T-helper 1 cell treated with Interleukin-12 subunit alpha and Interleukin-12 subunit beta and Interleukin-4 antibody, amounts not matched to agents 30 μg/mL and 1 μg/mL, for 36 hours (primary cell): Measurements from ENCODE around the gene UFD1.
A peak's percentile ranks its signal among the peaks of the same experiment; 100 is the strongest.

Experiments
- H3K27ac Mint-ChIP-seq: one replicate; pipeline ENCODE4 v1.8.0; 2021; ENCODE audit warnings: mild to moderate bottlenecking, mixed read lengths
- H3K27me3 Mint-ChIP-seq: one replicate; pipeline ENCODE4 v1.8.0; 2021; ENCODE audit warnings: low read depth, mixed read lengths
- H3K36me3 Mint-ChIP-seq: one replicate; pipeline ENCODE4 v1.8.0; 2021; ENCODE audit warnings: low read depth, mixed read lengths
- H3K4me1 Mint-ChIP-seq: one replicate; pipeline ENCODE4 v1.8.0; 2021; ENCODE audit warnings: low read depth, mixed read lengths
- H3K4me3 Mint-ChIP-seq: one replicate; pipeline ENCODE4 v1.8.0; 2021; ENCODE audit warnings: mild to moderate bottlenecking, moderate library complexity, mixed read lengths
- H3K9me3 Mint-ChIP-seq: one replicate; pipeline ENCODE4 v1.8.0; 2021; ENCODE audit warnings: mixed read lengths

UFD1 gene

DNA sequence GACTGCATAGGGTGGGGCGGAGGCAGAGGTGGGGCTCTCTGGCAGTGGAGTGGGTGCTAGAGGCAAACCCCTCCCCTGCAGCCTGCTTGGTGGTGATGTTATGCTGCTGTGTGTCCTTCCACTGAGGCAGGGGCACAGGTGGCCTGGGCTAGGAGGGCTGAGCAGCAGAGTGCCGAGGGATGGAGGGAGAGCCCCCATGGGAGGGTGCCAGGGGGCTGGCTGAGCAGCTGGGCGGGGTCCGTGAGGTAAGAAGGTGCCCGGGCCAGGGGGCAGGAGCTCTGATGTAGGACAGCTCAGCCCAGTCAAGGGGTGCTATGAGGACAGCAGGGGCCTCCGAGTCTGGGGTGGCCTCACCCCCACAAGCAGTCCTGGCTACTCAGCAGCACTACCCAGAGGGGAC lies 41.0 kb upstream of the UFD1 start:
- Mint-ChIP-seq H3K27ac (no peak overlapping the region), H3K4me1 (peaks cover 6% of the 10 kb centered on the region), H3K9me3 (no peaks in the 10 kb centered on the region), H3K36me3 (peaks cover 12% of the 10 kb centered on the region), H3K4me3 (no peak overlapping the region), H3K27me3 (peaks cover 11% of the 10 kb centered on the region)

DNA sequence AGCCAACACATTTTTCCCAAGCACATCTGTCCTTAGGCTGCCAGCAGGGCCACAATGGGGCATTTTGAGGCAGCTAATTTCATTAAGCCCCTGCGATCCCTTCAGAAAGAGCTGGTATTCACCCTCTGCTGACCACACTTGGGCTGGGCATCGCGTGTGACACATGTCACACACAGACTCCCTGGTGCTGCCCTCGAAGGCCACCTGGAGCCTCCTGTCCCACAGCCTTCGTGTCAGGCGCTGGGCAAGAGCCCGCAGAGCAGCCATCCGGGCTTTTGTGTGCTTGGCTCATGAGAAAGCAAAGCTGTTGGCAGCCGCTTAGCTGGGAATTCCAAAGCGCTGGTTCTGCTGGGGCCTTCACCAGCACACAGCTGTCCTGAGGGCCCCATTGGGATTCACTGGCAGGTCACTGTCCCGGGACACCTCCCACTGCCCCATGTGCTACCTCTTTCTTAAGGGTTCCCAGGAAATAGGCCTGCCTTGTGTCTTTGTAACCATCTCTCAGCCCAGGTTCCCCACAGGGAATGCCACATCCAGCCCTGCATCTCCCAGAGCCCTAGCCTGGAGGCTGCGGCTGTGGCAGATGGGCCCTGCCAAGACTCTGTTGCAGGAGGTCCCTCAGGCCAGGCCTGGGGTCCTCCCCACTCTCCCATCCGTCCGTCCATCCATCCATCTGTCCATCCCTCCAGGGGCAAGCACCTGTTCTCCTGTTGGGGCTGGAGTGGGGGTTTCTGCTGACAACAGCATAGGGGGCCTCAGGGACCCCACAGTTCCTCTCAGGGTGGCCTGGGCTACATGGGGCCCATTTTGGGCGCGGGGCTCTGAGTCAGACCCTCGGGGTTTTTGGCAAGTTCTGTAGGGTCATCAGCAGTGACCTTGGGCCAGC lies 40.3 kb upstream of the UFD1 start:
- Mint-ChIP-seq H3K27me3 (peaks cover 6% of the 10 kb centered on the region), H3K27ac (peak overlapping the region; percentile 26), H3K4me1 (peaks cover 5% of the 10 kb centered on the region)

DNA sequence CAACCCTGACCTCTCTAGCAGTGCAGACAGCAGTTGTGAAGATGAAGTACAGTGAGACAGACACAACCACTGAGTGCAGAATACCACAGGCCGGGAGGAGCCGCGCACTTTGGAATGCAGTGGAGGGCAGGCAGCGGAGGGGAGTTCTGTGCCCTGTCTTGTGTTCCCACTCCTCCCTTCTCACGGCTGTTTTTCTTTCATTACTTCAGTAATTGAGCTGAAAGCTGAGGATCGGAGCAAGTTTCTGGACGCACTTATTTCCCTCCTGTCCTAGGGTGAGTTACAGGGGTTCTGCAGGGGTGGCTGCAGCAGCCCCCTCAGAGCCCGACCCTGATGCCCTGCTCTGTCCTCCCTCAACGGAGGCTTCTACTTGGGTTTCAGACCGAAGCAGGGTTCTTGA lies 39.6 kb upstream of the UFD1 start:
- peaks cover 6% of the 10 kb centered on the region for H3K27me3 Mint-ChIP-seq
- peaks cover 17% of the 10 kb centered on the region for H3K36me3 Mint-ChIP-seq
- no peak overlapping the region for H3K4me3 Mint-ChIP-seq
- peak overlapping the region; percentile 26 for H3K27ac Mint-ChIP-seq
- peaks cover 8% of the 10 kb centered on the region for H3K4me1 Mint-ChIP-seq
- no peaks in the 10 kb centered on the region for H3K9me3 Mint-ChIP-seq

More for the DNA sequence above, 40.3 kb upstream of the UFD1 start:
- Mint-ChIP-seq H3K9me3 (no peaks in the 10 kb centered on the region), H3K36me3 (peaks cover 12% of the 10 kb centered on the region), H3K4me3 (no peak overlapping the region)

GRCh38 chr22:19517919-19518611 lies 39.1 kb upstream of the UFD1 start:
- Mint-ChIP-seq H3K27ac (no peak overlapping the region), H3K36me3 (peaks cover 21% of the 10 kb centered on the region), H3K9me3 (no peaks in the 10 kb centered on the region), H3K4me1 (peaks cover 7% of the 10 kb centered on the region), H3K27me3 (peaks cover 5% of the 10 kb centered on the region), H3K4me3 (no peak overlapping the region)

GRCh38 chr22:19517171-19517500 lies 38.1 kb upstream of the UFD1 start:
- Mint-ChIP-seq H3K27ac (no peak overlapping the region), H3K27me3 (no peaks in the 10 kb centered on the region), H3K36me3 (peaks cover 25% of the 10 kb centered on the region), H3K4me3 (no peak overlapping the region), H3K4me1 (peaks cover 3% of the 10 kb centered on the region), H3K9me3 (no peaks in the 10 kb centered on the region)

DNA sequence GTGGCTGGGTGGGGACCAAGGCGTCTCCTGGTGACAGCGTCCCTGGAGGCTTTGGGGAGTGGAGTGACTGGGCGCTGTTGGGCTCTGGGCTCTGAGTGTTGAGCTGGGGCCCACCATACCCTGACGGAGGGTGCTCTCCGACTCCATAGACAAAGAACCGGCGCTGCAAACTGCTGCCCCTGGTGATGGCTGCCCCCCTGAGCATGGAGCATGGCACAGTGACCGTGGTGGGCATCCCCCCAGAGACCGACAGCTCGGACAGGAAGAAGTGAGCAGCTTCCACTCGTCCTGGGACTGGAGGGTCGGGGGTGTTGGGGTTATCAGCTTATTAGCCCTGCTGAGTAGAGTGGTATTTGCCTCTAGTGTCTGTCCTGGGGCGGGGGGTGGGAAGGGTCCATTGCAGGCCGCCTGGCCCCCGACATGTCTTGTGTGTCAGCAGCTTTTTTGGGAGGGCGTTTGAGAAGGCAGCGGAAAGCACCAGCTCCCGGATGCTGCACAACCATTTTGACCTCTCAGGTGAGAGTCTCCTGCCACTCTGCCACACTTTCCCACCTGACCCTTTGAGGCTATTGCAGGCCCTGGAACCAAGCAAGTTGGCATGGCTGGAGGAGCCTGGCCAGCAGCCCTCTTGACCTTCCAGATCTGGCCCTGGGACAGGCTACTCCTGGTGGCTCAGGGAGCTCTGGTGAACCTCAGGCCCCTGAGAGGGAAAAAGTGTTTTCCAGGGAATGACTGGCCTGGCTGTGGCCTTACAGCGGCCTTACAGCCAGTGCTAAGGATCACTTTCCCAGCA lies 37.6 kb upstream of the UFD1 start:
- H3K27me3 Mint-ChIP-seq: no peaks in the 10 kb centered on the region
- no peaks in the 10 kb centered on the region for H3K9me3 Mint-ChIP-seq
- no peak overlapping the region for H3K27ac Mint-ChIP-seq
- H3K4me1 Mint-ChIP-seq: peaks cover 3% of the 10 kb centered on the region
- no peak overlapping the region for H3K4me3 Mint-ChIP-seq
- peaks cover 29% of the 10 kb centered on the region for H3K36me3 Mint-ChIP-seq

- H3K4me1 Mint-ChIP-seq: peaks cover 3% of the 10 kb centered on the region
- no peaks in the 10 kb centered on the region for H3K27me3 Mint-ChIP-seq
- H3K36me3 Mint-ChIP-seq: peaks cover 33% of the 10 kb centered on the region
- H3K4me3 Mint-ChIP-seq: no peak overlapping the region
- no peak overlapping the region for H3K27ac Mint-ChIP-seq
- H3K9me3 Mint-ChIP-seq: no peaks in the 10 kb centered on the region
Measured at GRCh38 chr22:19515654-19516377, 36.8 kb upstream of the UFD1 start.

- Mint-ChIP-seq H3K4me1 (peaks cover 3% of the 10 kb centered on the region), H3K36me3 (peaks cover 32% of the 10 kb centered on the region), H3K27ac (peak overlapping the region; percentile 55), H3K9me3 (no peaks in the 10 kb centered on the region), H3K27me3 (no peaks in the 10 kb centered on the region), H3K4me3 (no peak overlapping the region)
Measured at GRCh38 chr22:19514831-19515565, 36.0 kb upstream of the UFD1 start.

- Mint-ChIP-seq H3K27ac (no peak overlapping the region), H3K27me3 (no peaks in the 10 kb centered on the region), H3K36me3 (peaks cover 35% of the 10 kb centered on the region), H3K9me3 (no peaks in the 10 kb centered on the region), H3K4me1 (peaks cover 3% of the 10 kb centered on the region), H3K4me3 (no peak overlapping the region)
Measured at GRCh38 chr22:19513823-19514222, 34.8 kb upstream of the UFD1 start.

DNA sequence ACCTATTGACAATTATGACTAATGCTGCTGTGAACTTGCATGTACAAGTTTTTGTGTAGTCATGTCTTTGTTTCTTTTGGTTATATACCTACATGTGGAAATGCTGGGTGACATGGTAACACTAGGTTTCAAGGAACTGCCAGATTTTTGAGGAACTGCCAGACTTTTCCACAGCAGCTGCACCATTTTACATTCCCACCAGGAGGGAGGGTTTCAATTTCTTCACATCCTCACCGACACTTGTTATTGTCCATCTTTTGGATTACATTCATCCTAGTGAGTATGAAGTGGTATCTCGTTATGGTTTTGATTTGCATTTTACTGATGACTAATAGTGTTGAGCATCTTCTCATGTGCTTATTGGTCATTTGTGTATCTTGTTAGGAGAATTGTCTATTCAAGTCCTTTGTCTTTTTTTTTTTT lies 31.9 kb upstream of the UFD1 start:
- peaks cover 36% of the 10 kb centered on the region for H3K36me3 Mint-ChIP-seq
- peaks cover 7% of the 10 kb centered on the region for H3K4me1 Mint-ChIP-seq
- H3K9me3 Mint-ChIP-seq: no peaks in the 10 kb centered on the region
- H3K4me3 Mint-ChIP-seq: no peak overlapping the region
- H3K27me3 Mint-ChIP-seq: no peaks in the 10 kb centered on the region
- H3K27ac Mint-ChIP-seq: no peak overlapping the region

- Mint-ChIP-seq H3K36me3 (peaks cover 35% of the 10 kb centered on the region), H3K9me3 (no peaks in the 10 kb centered on the region), H3K4me1 (peaks cover 17% of the 10 kb centered on the region), H3K4me3 (no peak overlapping the region), H3K27me3 (no peaks in the 10 kb centered on the region), H3K27ac (no peak overlapping the region)
Measured at GRCh38 chr22:19509923-19510322, 30.9 kb upstream of the UFD1 start.

- H3K9me3 Mint-ChIP-seq: no peaks in the 10 kb centered on the region
- peaks cover 23% of the 10 kb centered on the region for H3K4me1 Mint-ChIP-seq
- H3K4me3 Mint-ChIP-seq: no peak overlapping the region
- peaks cover 35% of the 10 kb centered on the region for H3K36me3 Mint-ChIP-seq
- no peaks in the 10 kb centered on the region for H3K27me3 Mint-ChIP-seq
- no peak overlapping the region for H3K27ac Mint-ChIP-seq
Measured at GRCh38 chr22:19509191-19509590, 30.2 kb upstream of the UFD1 start.

- H3K36me3 Mint-ChIP-seq: peaks cover 26% of the 10 kb centered on the region
- no peak overlapping the region for H3K27ac Mint-ChIP-seq
- peaks cover 23% of the 10 kb centered on the region for H3K4me1 Mint-ChIP-seq
- no peak overlapping the region for H3K4me3 Mint-ChIP-seq
- no peaks in the 10 kb centered on the region for H3K27me3 Mint-ChIP-seq
- H3K9me3 Mint-ChIP-seq: no peaks in the 10 kb centered on the region
Measured at GRCh38 chr22:19508024-19508776, 29.2 kb upstream of the UFD1 start.
